Activated T-helper 2 cell treated with anti-CD3 and anti-CD28 coated beads, Interferon-gamma antibody, Interleukin-2, Interleukin-4, amounts not matched to agents 10 μg/mL and 5 μg/mL and 100 μg/mL, durations not matched to agents 14 hours and 24 hours and 36 hours (primary cell): ENCODE data around the gene TBC1D25. TPM values are rescaled to one million over a fixed set of nuclear protein-coding genes. Genes with fewer than 3 reads are reported as not detected.

ENCODE experiments used
- DNase-seq: peaks from one replicate; pipeline ENCODE4 v3.0.0; 2021; ENCODE audit warnings: low spot score
- H3K27ac Mint-ChIP-seq: one replicate; pipeline ENCODE4 v1.8.0; 2021; ENCODE audit warnings: mixed read lengths
- H3K27me3 Mint-ChIP-seq: one replicate; pipeline ENCODE4 v1.8.0; 2021; ENCODE audit warnings: low read depth, mixed read lengths
- H3K36me3 Mint-ChIP-seq: one replicate; pipeline ENCODE4 v1.8.0; 2021; ENCODE audit warnings: low read depth, mixed read lengths
- H3K4me1 Mint-ChIP-seq: one replicate; pipeline ENCODE4 v1.8.0; 2021; ENCODE audit warnings: low read depth, mixed read lengths
- H3K4me3 Mint-ChIP-seq: one replicate; pipeline ENCODE4 v1.8.0; 2021; ENCODE audit warnings: low read depth, mild to moderate bottlenecking, moderate library complexity, mixed read lengths
- H3K9me3 Mint-ChIP-seq: one replicate; pipeline ENCODE4 v1.8.0; 2021; ENCODE audit warnings: mixed read lengths
- intact Hi-C: fragments of 100-400 bp; cut with micrococcal nuclease; formaldehyde crosslinking; loops from one replicate; pipeline ENCODE4 v1.15.1; 2023
- total RNA-seq: library from RNA; stranded (reverse); gene quantifications from 2 replicates; pipeline ENCODE4 v1.2.3, GENCODE V29; 2022

TBC1D25 gene
- total RNA-seq, 1 donor from 2014 or later: 16.0 TPM

- Mint-ChIP-seq H3K4me1 (peaks cover 6% of the 10 kb centered on the region), H3K4me3 (no peak overlapping the region), H3K36me3 (peaks cover 19% of the 10 kb centered on the region), H3K27ac (no peak overlapping the region), H3K9me3 (no peaks in the 10 kb centered on the region), H3K27me3 (no peaks in the 10 kb centered on the region)
- intact Hi-C loops: loop anchor here (5.0 kb wide), 4 partner anchors 77 to 203 kb away; partner anchors contain the start of genes EBP, FTSJ1 and HDAC6
- DNase-seq: no peak
These were observed 59.8 kb downstream of the TBC1D25 start for GRCh38 chrX:48599341-48599740.

- peaks cover 6% of the 10 kb centered on the region for H3K4me1 Mint-ChIP-seq
- no peak for DNase-seq
- no peak overlapping the region for H3K4me3 Mint-ChIP-seq
- H3K27ac Mint-ChIP-seq: no peak overlapping the region
- no peaks in the 10 kb centered on the region for H3K27me3 Mint-ChIP-seq
- H3K36me3 Mint-ChIP-seq: peaks cover 24% of the 10 kb centered on the region
- no peaks in the 10 kb centered on the region for H3K9me3 Mint-ChIP-seq
- intact Hi-C loops: no loop called here
These were observed 60.7 kb downstream of the TBC1D25 start for GRCh38 chrX:48600226-48600625.

GRCh38 chrX:48601741-48602394, 62.4 kb downstream of the TBC1D25 start:
- Mint-ChIP-seq H3K4me1 (peaks cover 6% of the 10 kb centered on the region), H3K4me3 (no peak overlapping the region), H3K9me3 (no peaks in the 10 kb centered on the region), H3K27me3 (no peaks in the 10 kb centered on the region), H3K36me3 (peaks cover 26% of the 10 kb centered on the region), H3K27ac (no peak overlapping the region)
- DNase-seq: no peak
- intact Hi-C loops: no loop called here

GRCh38 chrX:48604701-48605100, 65.2 kb downstream of the TBC1D25 start:
- Mint-ChIP-seq H3K27ac (no peak overlapping the region), H3K4me1 (no peaks in the 10 kb centered on the region), H3K9me3 (no peaks in the 10 kb centered on the region), H3K36me3 (peaks cover 18% of the 10 kb centered on the region), H3K27me3 (no peaks in the 10 kb centered on the region), H3K4me3 (no peak overlapping the region)
- no peak for DNase-seq
- intact Hi-C loops: no loop called here

- Mint-ChIP-seq H3K4me1 (no peaks in the 10 kb centered on the region), H3K9me3 (no peaks in the 10 kb centered on the region), H3K36me3 (peaks cover 18% of the 10 kb centered on the region), H3K27ac (no peak overlapping the region), H3K4me3 (no peak overlapping the region), H3K27me3 (no peaks in the 10 kb centered on the region)
- no peak for DNase-seq
- intact Hi-C loops: no loop called here
These were observed 66.6 kb downstream of the TBC1D25 start for GRCh38 chrX:48606091-48606490.

- no peaks in the 10 kb centered on the region for H3K27me3 Mint-ChIP-seq
- H3K27ac Mint-ChIP-seq: no peak overlapping the region
- intact Hi-C loops: no loop called here
- no peaks in the 10 kb centered on the region for H3K36me3 Mint-ChIP-seq
- no peaks in the 10 kb centered on the region for H3K9me3 Mint-ChIP-seq
- no peaks in the 10 kb centered on the region for H3K4me1 Mint-ChIP-seq
- no peak for DNase-seq
- no peak overlapping the region for H3K4me3 Mint-ChIP-seq
These were observed 72.2 kb downstream of the TBC1D25 start for GRCh38 chrX:48611703-48612102.

Other genes with a start within 250 kb of the TBC1D25 start
- gene SSX3, start 183.0 kb upstream of the TBC1D25 start, total RNA-seq: not detected in 2 replicates
- not detected in 2 replicates for gene SSX4, start 156.2 kb upstream of the TBC1D25 start, total RNA-seq
- not detected in 2 replicates for gene SSX4B, start 127.8 kb upstream of the TBC1D25 start, total RNA-seq
- gene SLC38A5, start 69.5 kb upstream of the TBC1D25 start, total RNA-seq: 146 and 147 TPM in 2 replicates
- gene FTSJ1, start 63.5 kb upstream of the TBC1D25 start, total RNA-seq: 84.6 and 89.8 TPM in 2 replicates
- 16.5 and 17.7 TPM in 2 replicates for gene PORCN, start 30.7 kb upstream of the TBC1D25 start, total RNA-seq
- gene EBP, start 17.9 kb upstream of the TBC1D25 start, total RNA-seq: 209 and 212 TPM in 2 replicates
- 345 and 346 TPM in 2 replicates for gene RBM3, start 34.8 kb downstream of the TBC1D25 start, total RNA-seq
- gene WDR13, start 57.8 kb downstream of the TBC1D25 start, total RNA-seq: 43.4 and 44.7 TPM in 2 replicates
- 117 and 120 TPM in 2 replicates for gene WAS, start 144.1 kb downstream of the TBC1D25 start, total RNA-seq
- gene SUV39H1, start 157.0 kb downstream of the TBC1D25 start, total RNA-seq: 28.8 and 29.6 TPM in 2 replicates
- gene GLOD5, start 222.0 kb downstream of the TBC1D25 start, total RNA-seq: not detected in 2 replicates
- gene GATA1, start 246.9 kb downstream of the TBC1D25 start, total RNA-seq: not detected in 2 replicates